ENCODE data around the gene CLIP1.
A peak's percentile ranks its signal among the peaks of the same experiment; 100 is the strongest.
"Not testable (repeated sequence)": the region's sequence is repeated elsewhere in the genome, so short reads cannot be mapped to it uniquely, and the experiment has no call there.

Gene CLIP1

DNA sequence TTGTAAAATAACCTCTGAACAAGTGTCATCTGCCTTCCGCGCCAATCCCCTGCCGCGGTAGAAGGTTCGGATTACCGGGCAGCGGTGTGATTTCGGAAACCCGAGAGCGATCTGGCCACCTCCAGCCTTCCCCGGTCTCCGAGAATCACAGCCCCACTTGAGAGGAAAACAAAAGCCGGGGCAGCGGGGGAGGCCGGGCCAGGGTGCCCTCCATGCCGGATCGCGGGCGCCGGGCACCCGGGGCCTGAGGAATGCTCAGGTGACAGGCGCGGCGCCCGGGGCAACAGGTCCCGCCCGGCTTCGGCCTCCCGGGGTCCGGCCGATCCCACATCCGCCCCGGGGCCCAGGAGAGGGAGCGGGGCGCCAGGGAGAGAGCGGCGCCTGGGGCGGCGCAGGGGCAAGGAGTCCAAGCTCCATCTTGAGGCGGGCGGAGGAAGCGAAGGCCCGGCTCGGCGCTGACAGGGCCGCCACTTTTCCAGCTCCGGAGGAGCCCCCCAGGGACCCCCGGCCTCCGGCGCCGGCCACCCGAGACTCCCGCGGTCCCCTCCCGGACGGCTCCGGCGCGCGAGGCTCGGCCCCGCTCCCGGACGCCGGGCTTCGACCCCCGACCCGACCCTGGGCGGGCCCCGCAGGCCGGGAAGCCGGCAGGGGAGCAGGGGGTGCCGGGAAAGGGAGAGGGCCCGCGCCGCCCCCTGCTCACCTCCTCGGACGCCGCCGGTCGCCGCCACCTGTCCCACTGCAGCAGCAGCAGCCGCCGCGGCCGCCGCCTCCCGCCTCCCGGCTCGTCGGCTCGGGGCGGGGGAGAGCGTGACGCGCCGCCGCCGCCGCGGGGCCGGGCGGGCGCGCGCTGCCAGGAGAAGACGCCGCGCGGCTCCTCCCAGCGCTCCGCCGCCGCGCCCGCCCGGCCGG lies at the start of gene CLIP1:
TSS of gene CLIP1 (minus strand) at position 849 of the 909 bp plus-strand sequence. CDS start 42,217 bp downstream, outside the sequence.
- peak; percentile 28 for DNase-seq (ENCODE audit: low read depth)

- DNase-seq (ENCODE audit: low read depth): no peak
Observed at GRCh38 chr12:122471324-122472226, 49.1 kb upstream of the CLIP1 start.

DNA sequence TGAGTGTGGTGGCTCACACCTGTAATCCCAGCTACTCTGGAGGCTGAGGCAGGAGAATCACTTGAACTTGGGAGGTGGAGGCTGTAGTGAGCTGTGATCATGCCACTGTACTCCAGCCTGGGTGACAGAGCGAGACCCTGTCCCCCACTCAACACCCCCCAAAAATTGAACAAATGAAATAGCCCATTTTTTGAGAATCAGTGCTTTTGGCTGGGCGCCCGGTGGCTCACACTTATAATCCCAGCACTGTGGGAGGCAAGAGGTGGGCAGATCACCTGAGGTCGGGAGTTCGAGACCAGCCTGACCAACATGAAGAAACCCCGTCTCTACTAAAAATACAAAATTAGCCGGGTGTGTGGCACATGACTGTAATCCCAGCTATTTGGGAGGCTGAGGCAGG lies 48.1 kb upstream of the CLIP1 start:
- not testable (repeated sequence) for DNase-seq (ENCODE audit: low read depth)

GRCh38 chr12:122469856-122470255 lies 47.4 kb upstream of the CLIP1 start:
- DNase-seq (ENCODE audit: low read depth): not testable (repeated sequence)

GRCh38 chr12:122467983-122468382 lies 45.5 kb upstream of the CLIP1 start:
- DNase-seq (ENCODE audit: low read depth): no peak

- DNase-seq (ENCODE audit: low read depth): not testable (repeated sequence)
Observed at GRCh38 chr12:122464317-122465042, 42.0 kb upstream of the CLIP1 start.

- no peak for DNase-seq (ENCODE audit: low read depth)
Observed at GRCh38 chr12:122460641-122461040, 38.2 kb upstream of the CLIP1 start.

GRCh38 chr12:122460061-122460460 lies 37.6 kb upstream of the CLIP1 start:
- no peak for DNase-seq (ENCODE audit: low read depth)

- DNase-seq (ENCODE audit: low read depth): no peak
Observed at GRCh38 chr12:122459211-122459610, 36.7 kb upstream of the CLIP1 start.

GRCh38 chr12:122458105-122459035 lies 35.9 kb upstream of the CLIP1 start:
- no peak for DNase-seq (ENCODE audit: low read depth)

- DNase-seq (ENCODE audit: low read depth): no peak
Observed at GRCh38 chr12:122457627-122458026, 35.2 kb upstream of the CLIP1 start.

DNA sequence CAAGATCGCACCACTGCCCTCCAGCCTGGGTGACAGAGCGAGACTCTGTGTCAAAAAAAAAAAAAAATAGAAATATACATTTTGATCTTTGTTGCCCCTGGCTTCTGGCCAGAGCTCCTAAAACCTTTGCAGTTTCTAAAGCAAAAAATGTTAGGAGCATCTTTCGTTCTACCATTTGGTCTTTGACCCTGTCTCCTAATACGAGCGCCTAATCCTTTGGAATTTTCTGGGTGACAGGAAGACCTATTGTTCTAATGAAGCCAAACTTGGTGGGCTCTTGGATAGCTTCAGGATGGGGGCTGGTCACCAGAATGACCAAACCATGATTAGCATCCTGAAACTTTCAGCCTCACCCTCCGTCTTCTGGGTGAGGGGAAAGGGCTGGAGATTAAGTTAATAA lies 32.3 kb upstream of the CLIP1 start:
- no peak for DNase-seq (ENCODE audit: low read depth)

- no peak for DNase-seq (ENCODE audit: low read depth)
Observed at GRCh38 chr12:122454250-122454721, 31.8 kb upstream of the CLIP1 start.

DNA sequence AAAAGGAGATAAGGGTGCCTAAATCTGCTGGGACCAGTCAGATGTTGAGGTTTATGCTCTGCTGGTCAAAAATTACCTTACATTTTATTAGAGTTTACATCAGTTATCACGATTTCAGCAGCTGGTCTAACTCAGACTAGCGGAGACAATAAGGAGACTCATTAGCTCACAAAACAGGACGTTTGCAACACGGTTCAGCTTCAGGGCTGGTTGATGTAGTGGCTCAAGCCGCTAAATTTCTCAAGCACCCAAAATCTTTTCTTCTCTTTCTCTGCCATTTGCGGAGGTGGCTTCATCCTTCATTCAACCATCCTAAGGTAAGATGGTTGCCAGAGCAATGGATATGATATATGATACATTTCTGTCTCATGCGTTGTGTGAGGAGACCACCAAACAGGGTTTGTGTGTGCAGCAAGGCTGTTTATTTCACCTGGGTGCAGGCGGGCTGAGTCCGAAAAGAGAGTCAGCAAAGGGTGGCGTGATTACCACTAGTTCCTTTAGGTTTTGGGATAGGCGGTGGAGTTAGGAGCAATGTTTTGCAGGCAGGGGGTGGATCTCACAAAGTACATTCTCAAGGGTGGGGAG lies 30.3 kb upstream of the CLIP1 start:
- DNase-seq (ENCODE audit: low read depth): no peak

- no peak for DNase-seq (ENCODE audit: low read depth)
Observed at GRCh38 chr12:122449317-122449716, 26.8 kb upstream of the CLIP1 start.

- not testable (repeated sequence) for DNase-seq (ENCODE audit: low read depth)
Observed at GRCh38 chr12:122447825-122448224, 25.4 kb upstream of the CLIP1 start.

GRCh38 chr12:122446390-122446789 lies 23.9 kb upstream of the CLIP1 start:
- DNase-seq (ENCODE audit: low read depth): not testable (repeated sequence)

GRCh38 chr12:122444071-122444470 lies 21.6 kb upstream of the CLIP1 start:
- not testable (repeated sequence) for DNase-seq (ENCODE audit: low read depth)

DNA sequence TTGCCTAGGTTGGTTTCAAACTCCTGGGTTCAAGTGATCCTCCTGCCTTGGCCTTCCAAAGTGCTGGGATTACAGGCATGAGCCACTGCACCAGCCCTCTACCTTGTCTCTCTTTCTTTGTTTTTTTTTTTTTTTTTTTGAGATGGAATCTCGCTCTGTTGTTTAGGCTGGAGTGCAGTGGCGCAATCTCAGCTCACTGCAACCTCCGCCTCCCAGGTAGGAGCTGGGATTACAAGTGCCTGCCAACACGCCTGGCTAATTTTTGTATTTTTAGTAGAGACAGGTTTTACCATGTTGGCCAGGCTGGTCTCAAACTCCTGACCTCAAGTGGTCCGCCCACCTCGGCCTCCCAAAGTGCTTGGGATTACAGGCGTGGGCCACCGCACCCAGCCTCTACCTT lies 16.4 kb upstream of the CLIP1 start:
- DNase-seq (ENCODE audit: low read depth): not testable (repeated sequence)

DNA sequence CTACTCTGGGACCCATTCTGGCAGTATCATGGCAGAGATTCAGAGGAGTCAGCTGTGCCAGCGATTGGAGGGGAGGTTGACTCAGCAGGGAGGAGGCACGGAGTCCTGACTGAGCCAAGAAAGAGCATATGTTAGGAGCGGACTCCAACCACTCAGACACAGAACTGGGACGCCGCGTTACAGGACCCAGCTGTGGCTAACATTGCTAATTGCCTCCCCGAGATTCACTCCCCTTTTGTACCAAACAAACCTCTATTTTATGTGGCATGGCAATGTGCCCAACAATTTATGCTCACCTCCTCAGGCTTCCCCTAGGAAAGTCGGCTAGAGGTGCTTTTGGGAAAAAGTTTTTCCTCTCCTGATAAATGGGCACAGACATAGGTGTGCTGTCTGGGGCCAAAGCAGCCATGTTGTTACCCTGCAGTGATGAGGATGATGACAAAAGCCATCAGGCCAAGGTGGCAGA lies 15.2 kb upstream of the CLIP1 start:
- DNase-seq (ENCODE audit: low read depth): no peak
